Measurements from ENCODE around the gene ATP2B2. TPM values are rescaled to one million over a fixed set of nuclear protein-coding genes. Genes with fewer than 3 reads are reported as not detected.

Gene ATP2B2
- total and polyA plus RNA-seq, 9 of the 15 experiments (the other 6 are each of a cell fraction or from before 2014, with no cell fraction given), result 0.06 TPM; not detected in 8

DNA sequence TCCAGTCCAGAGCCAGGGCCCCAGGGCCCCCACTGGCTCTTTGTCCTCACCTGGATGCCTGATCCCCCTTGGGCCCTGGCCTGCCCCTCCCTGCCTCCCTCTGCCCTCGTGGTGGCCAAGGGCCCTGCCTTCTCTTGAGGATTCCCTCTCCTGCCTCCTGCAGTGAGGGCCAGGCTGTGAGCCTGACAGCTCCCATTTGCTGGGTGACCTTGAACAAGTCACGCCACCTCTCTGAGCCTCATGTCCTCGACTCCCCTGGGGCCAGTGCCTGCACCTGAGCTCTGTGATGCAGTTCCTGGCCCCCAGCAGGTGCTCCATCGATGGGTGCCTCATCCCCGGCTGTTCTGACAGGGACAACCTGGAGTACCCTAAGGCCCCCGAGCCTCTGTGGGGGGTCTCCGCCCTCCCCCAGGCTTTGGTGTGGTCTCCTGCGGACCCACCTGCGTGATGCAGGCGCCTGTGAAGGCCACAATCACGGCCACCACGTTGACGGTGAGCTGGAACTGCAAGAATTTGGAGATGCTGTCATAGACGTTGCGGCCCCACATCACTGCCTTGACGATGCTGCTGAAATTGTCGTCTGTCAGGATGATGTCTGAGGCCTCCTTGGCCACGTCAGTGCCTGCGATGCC, 160.3 kb downstream of the ATP2B2 start:
- H3K27ac ChIP-seq (ENCODE audit: extremely low read depth, low read depth, low read length), result no peak overlapping the region
- ChIA-PET CTCF (ENCODE audit: low intra/inter-chr PET ratio) (no interaction called here), POLR2A (interaction anchor here (0.6 kb wide), 1 partner anchor 676 kb away, joined by 3 read pairs; no protein-coding TSS in a partner anchor)
- no peak overlapping the region for H3K4me3 ChIP-seq
- DNase-seq (ENCODE audit: extremely low read depth in 1 of 4, low spot score in 3 of 4), result no peak
- H3K9ac ChIP-seq (ENCODE audit: insufficient read depth in 1 of 2, low read depth in 2 of 2, low read length in 2 of 2), result no peak overlapping the region
- WGBS (ENCODE audit: insufficient coverage, low coverage, missing lambda C conversion rate), result 2% methylated on average over 19 of the region's 19 CpGs
- no peaks in the 10 kb centered on the region for H3K79me2 ChIP-seq (ENCODE audit: control insufficient read depth, insufficient read depth, low read length)
- H3K4me2 ChIP-seq (ENCODE audit: insufficient read depth, low read length), result no peak overlapping the region
- H2AFZ ChIP-seq (ENCODE audit: low read depth, low read length), result no peak overlapping the region
- BruUV-seq (replicated peaks), result no TSS peak
- no peaks in the 10 kb centered on the region for H3K36me3 ChIP-seq (ENCODE audit: control insufficient read depth, insufficient read depth, low read length)
- FAIRE-seq, result peak; percentile 19
- intact Hi-C loops (cut with micrococcal nuclease), result loop anchor here (2.0 kb wide), 1 partner anchor 394 kb away; no protein-coding TSS in a partner anchor
- no peaks in the 10 kb centered on the region for H3K9me1 ChIP-seq (ENCODE audit: control insufficient read depth, insufficient read depth, low read length)
- peaks cover 35% of the 10 kb centered on the region for H4K20me1 ChIP-seq (replicated peaks; ENCODE audit: control insufficient read depth, insufficient read depth, low read length)
- ATAC-seq, result no peak
- no peak for TF ChIP-seq CC2D1A (IDR thresholded peaks at IDR 0.05)
- peak; percentile 10 for TF ChIP-seq ZFP36 (IDR thresholded peaks at IDR 0.05; ENCODE audit: low read depth, low read length, partially characterized antibody)
- peaks cover 0 to 15% of the 10 kb centered on the region in 2 experiments; a peak in 1 of 5 replicates for H3K4me1 ChIP-seq (replicated peaks in 1 of 2; ENCODE audit: control insufficient read depth in 2 of 2, insufficient read depth in 2 of 2, low read length in 2 of 2)
- in situ Hi-C loops (cut with MboI), result no loop called here
- H3K9me3 ChIP-seq (replicated peaks; ENCODE audit: control insufficient read depth, insufficient read depth, low read depth, low read length), result no peaks in the 10 kb centered on the region
- peaks cover 38 to 80% of the 10 kb centered on the region in 2 experiments; a peak in 4 of 5 replicates for H3K27me3 ChIP-seq (ENCODE audit: control insufficient read depth in 2 of 2, insufficient read depth in 2 of 2, low read length in 2 of 2)

DNA sequence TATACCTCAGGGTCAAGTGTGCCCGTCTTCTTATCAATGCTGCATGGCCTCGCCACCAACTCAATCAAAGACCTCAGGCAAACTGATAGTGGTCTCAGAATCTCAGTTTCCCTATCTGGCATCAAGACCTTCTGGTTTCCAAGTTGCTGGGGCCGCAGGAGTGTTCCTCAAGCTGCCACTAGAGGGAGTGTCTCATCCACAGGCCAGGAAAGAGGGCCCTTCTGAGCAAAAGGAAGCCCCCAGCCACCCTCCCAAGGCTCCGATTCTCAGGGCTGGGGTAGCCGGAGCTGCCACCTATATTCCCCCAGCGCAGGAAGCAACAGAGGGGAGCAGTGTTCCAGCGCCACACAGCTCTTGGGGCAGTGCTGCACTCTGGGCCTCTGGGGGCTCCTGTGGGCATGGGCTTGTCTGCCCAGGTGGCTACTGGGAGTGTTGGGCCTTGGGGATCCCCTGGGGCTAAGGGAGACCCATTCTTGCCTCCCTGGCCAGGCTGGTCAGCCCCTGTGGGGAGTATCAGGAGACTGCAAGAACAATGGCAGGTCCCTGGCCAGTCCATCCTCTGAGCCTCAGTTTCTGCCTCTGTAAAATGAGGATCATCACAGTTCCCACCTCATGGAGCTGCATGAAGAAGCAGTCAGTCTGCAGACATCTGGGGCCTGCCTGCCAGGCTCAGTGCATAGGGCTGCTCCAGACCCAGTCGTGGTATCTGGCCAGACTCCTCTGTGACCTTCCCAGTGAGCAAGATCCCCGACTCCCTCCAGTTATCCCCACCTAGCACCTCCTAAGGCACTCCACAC, 161.0 kb downstream of the ATP2B2 start:
- ATAC-seq (peak; percentile 76), DNase-seq (ENCODE audit: extremely low read depth in 1 of 4, low spot score in 3 of 4) (peak; percentile 72 to 82 (median 80)), FAIRE-seq (peak; percentile 97)
- Histone ChIP-seq H3K27ac (ENCODE audit: extremely low read depth, low read depth, low read length) (no peak overlapping the region), H3K9ac (ENCODE audit: insufficient read depth in 1 of 2, low read depth in 2 of 2, low read length in 2 of 2) (no peak overlapping the region), H3K27me3 (ENCODE audit: control insufficient read depth in 2 of 2, insufficient read depth in 2 of 2, low read length in 2 of 2) (peaks cover 45 to 83% of the 10 kb centered on the region in 2 experiments; a peak in 4 of 5 replicates), H3K4me2 (ENCODE audit: insufficient read depth, low read length) (no peak overlapping the region), H3K4me1 (replicated peaks in 1 of 2; ENCODE audit: control insufficient read depth in 2 of 2, insufficient read depth in 2 of 2, low read length in 2 of 2) (peaks cover 0 to 16% of the 10 kb centered on the region in 2 experiments; a peak in 1 of 5 replicates), H3K36me3 (ENCODE audit: control insufficient read depth, insufficient read depth, low read length) (no peaks in the 10 kb centered on the region), H3K9me3 (replicated peaks; ENCODE audit: control insufficient read depth, insufficient read depth, low read depth, low read length) (no peaks in the 10 kb centered on the region), H4K20me1 (replicated peaks; ENCODE audit: control insufficient read depth, insufficient read depth, low read length) (peaks cover 42% of the 10 kb centered on the region), H3K9me1 (ENCODE audit: control insufficient read depth, insufficient read depth, low read length) (no peaks in the 10 kb centered on the region), H2AFZ (ENCODE audit: low read depth, low read length) (no peak overlapping the region), H3K79me2 (ENCODE audit: control insufficient read depth, insufficient read depth, low read length) (no peaks in the 10 kb centered on the region), H3K4me3 (no peak overlapping the region)
- intact Hi-C loops (cut with micrococcal nuclease) (loop anchor here (2.0 kb wide), 1 partner anchor 394 kb away; no protein-coding TSS in a partner anchor), in situ Hi-C loops (cut with MboI) (no loop called here)
- CTCF ChIA-PET (ENCODE audit: low intra/inter-chr PET ratio), result interaction anchor here (0.6 to 1.9 kb wide), 2 partner anchors 170 to 394 kb away, joined by 3 to 13 read pairs; no protein-coding TSS in a partner anchor
- BruUV-seq (replicated peaks), result no TSS peak
- WGBS (ENCODE audit: insufficient coverage, low coverage, missing lambda C conversion rate), result 5% methylated on average over 9 of the region's 9 CpGs
- POLR2A ChIA-PET, result no interaction called here
- TF ChIP-seq KLF6 (CRISPR knock-in tag; IDR thresholded peaks at IDR 0.05; ENCODE audit: borderline replicate concordance) (no peak), MTF1 (CRISPR knock-in tag; IDR thresholded peaks at IDR 0.05; ENCODE audit: borderline replicate concordance) (no peak), CEBPB (tag; IDR thresholded peaks at IDR 0.05) (no peak), RAD21 (CRISPR knock-in tag; conservative IDR thresholded peaks at IDR 0.05 in 1 of 2, IDR thresholded peaks at IDR 0.05 in 1 of 2) (peak; percentile 74 to 90), STAG1 (CRISPR knock-in tag; IDR thresholded peaks at IDR 0.05; ENCODE audit: borderline replicate concordance) (peak; percentile 59; the same call in 1 of the 2 replicates), ZEB2 (IDR thresholded peaks at IDR 0.05) (no peak), SIN3B (IDR thresholded peaks at IDR 0.05; ENCODE audit: low read depth) (no peak), ARID2 (IDR thresholded peaks at IDR 0.05) (0 out of 2 replicates have a peak, but pooled peaks have one; percentile 29)
- TF ChIP-seq, protein P1, sequence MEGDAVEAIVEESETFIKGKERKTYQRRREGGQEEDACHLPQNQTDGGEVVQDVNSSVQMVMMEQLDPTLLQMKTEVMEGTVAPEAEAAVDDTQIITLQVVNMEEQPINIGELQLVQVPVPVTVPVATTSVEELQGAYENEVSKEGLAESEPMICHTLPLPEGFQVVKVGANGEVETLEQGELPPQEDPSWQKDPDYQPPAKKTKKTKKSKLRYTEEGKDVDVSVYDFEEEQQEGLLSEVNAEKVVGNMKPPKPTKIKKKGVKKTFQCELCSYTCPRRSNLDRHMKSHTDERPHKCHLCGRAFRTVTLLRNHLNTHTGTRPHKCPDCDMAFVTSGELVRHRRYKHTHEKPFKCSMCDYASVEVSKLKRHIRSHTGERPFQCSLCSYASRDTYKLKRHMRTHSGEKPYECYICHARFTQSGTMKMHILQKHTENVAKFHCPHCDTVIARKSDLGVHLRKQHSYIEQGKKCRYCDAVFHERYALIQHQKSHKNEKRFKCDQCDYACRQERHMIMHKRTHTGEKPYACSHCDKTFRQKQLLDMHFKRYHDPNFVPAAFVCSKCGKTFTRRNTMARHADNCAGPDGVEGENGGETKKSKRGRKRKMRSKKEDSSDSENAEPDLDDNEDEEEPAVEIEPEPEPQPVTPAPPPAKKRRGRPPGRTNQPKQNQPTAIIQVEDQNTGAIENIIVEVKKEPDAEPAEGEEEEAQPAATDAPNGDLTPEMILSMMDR (IDR thresholded peaks at IDR 0.05 in 2 of 3, conservative IDR thresholded peaks at IDR 0.05 in 1 of 3; ENCODE audit: insufficient read depth in 2 of 3, low read depth in 1 of 3, low read length in 3 of 3), result peak; percentile 82 to 96 (median 93)
